HG02870 (cell line): ENCODE measurements around the gene MED27.

Experiments used
- ATAC-seq: cut with Tn5 transposase; IDR thresholded peaks from one replicate; pipeline ENCODE4 v1.9.1; 2021; ENCODE audit warnings: mild to moderate bottlenecking, moderate library complexity; ENCODE audit not compliant: unreplicated experiment

Gene MED27

DNA sequence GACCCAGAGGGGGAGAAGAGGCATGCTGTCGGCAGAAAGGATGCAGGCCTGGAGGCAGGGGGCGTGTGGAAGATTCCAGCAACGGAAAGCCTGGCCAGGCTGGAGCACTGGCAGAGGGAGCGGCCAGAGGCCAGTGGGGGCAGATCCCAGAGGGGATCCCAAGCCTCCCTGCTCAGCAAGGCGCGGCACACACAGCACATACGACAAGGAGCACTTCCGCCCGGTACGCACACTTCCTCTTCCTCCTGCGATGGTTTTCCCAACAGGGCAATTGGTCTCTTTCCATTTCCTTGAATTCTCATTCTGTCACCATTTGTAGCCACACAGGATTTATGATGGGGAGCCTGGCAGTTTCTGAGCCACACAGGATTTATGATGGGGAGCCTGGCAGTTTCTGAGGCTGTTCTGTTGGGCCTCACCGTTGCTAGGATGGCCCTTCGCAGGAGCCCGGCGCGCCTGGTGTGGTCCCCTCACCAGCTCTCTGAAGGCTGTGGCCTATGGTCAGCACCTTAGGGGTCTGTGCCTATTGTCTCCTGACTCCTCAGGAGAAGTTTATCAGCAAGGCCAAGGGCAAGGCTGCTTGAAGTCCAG, 216.3 kb downstream of the MED27 start:
- no peak for ATAC-seq

DNA sequence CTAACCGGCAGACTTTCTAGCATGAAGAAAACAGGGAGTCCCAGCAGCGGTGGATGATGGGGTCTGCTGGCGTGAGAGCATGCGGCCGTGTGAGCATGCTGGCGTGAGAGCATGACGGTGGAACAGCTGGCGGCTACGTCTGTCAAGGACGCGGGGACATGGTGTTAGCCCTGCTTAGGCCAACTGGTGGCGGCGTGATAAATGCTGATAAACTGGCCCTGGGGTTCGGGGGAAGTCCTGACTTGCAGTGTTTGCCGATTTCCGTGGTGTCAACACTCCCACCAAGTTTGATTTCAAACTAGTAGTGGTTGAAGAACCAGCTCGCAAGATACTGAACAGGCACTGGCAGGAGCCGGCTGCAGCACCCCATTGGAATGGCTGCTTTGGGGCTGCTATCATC, 217.4 kb downstream of the MED27 start:
- ATAC-seq: no peak

DNA sequence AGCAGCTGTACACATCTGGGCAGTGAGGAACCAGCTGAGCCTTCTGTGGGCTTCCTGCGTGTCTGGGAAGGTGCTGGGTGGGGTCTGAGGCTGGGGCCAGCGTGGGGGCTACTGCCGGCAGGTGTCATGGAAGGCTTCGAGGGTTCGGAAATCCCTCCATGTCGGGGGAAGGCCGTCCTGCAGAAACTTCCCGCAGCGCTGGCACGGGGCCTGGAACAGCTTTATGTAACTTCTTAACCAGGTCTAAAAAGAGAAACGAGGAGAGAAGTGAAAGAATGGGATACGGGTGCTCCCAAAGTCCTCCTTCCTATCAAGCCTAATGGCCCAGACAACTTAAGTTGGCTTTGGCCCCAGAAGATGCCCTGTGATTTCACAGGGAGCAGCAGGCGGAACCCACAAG, 219.2 kb downstream of the MED27 start:
- ATAC-seq: no peak

DNA sequence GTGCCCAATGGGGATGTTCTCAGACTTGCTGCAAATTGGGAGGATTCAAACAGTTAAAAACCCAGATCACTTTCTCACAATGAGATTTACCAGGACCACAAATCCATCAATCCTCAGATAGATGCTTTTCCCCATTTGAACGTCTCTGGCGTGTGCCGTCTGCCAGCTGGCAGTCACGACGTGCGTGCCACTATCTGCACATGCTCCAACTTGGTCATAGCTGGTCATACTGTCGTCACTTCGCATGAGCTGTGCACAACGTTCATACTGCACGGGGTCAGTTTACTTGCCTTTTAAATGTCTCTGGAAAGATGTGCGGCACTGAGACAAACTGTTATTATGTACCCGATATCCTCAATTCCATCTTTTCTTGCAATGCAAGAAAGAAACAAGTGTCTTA, 221.5 kb downstream of the MED27 start:
- ATAC-seq: no peak

DNA sequence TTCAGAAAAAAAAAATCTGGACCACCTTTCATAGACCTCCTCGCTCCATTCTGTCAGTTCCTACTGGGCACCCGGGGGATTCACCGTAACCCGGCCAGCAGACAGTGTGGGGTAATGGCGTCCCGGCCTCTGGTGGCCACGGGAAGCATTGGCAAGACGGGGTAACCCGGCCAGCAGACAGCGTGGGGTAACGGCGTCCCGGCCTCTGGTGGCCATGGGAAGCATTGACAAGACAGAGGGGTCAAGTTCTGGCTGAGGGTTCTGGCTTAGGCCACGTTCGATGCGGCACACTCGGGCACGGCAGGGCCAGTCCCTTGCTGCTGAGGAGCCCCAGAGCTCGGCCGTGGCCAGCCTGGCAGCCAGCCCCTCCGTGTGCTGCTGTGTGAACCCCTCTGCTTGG, 223.6 kb downstream of the MED27 start:
- no peak for ATAC-seq

DNA sequence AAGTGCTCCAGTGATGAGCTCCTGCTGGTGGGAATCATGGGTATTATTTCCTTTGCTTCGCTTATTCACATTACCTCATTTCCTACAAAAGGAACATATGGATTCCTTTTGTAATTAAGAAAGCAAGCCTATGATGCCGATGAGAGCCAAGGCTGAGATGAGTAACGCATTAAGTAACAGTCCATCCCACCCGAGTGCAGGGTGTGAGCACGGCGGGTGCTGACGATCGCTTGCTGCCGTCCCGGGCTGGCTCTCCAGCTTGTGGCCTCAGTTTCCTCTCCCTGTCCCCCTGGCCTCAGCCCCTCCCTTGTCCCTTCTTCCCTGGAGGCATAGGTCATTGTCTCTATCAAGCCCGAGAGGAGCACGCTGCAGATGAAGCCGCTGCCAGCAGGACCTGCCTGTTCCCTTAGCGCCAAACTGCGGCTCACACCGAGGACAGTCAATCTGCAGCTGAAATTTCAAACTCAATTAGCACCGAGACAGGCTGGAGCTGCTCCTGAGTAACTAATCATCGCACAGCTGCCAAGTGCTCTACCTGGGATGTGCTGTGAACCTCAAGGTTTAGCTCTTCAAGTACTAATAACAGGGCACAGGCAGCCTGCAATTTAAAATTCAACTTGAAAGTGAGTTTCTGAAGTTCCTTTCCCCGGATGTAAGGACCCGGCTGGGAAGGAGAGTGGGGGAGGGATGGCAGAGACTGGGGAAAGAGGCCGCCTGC, 224.6 kb downstream of the MED27 start:
- ATAC-seq: no peak

DNA sequence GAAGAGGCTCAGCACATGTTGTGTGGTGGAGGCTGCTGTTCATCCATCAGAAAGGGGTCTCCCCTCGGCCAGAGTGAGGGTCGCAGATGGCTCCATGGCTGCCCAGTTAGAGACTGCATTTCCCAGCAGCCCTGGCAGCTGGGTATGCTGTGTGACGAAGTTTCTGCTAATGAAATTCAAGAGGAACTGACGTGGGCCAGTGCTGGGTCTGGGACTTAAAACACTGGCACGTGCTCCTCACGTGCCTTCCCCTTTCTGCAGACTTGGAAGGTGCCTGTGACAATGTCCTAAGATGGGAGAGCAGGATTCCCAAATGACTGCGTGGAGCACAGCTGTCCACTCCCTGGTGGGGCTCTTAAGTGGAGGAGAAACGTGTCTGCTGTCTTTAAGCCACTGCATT, 225.3 kb downstream of the MED27 start:
- ATAC-seq: no peak

DNA sequence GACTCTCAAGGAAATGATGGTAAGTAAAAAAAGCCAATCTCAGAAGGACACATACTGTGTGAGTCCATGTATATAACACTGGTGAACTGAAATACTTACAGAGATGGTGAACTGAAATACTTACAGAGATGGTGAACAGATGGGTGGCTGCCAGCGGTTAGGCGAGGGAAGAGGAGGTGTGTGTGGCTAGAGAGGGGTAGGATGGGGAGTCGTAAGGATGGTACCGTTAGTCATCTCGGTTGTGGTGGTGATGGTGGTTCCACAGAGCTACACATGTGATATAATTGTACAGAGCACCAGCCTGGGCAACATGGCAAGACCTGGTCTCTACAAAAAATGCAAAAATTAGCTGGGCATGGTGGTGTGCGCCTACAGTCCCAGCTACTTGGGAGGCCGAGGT, 226.2 kb downstream of the MED27 start:
- no peak for ATAC-seq

DNA sequence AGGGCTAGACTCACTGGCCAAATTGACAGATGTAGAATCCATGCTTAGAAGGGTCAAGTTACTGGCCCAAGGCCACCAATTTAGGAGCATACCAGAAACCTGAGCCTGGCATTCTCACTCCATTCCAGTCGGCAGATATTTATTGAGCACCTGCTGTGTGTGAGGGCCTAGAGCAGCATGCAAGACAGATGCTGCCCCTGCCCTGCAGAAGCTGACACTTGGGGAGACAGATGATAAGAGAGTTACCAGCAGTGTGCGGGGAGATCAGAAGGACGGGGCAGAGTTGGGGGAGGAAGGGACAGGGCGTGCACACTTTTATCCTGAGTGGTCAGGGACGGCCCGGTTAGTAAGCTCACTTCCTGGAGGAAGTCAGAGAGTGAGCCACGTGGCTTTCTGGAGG, 228.3 kb downstream of the MED27 start:
- ATAC-seq: no peak

DNA sequence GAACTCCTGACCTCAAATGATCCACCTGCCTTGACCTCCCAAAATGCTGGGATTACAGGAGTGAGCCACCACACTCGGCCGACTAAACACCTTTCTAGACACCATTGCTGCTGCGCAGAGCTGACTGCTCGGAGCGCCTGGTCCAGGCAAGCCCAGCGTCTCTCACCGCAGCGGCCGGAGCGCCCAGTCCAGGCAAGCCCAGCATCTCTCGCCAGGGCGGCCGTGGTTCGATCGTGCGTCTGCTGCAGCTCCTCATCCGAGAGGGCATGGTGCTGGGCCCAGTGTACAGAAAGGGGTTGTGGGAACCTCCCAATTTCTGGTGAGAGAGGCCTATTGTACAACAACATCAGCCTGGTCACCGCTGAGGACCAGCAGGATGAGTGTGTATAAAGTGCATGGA, 230.3 kb downstream of the MED27 start:
- ATAC-seq: no peak

DNA sequence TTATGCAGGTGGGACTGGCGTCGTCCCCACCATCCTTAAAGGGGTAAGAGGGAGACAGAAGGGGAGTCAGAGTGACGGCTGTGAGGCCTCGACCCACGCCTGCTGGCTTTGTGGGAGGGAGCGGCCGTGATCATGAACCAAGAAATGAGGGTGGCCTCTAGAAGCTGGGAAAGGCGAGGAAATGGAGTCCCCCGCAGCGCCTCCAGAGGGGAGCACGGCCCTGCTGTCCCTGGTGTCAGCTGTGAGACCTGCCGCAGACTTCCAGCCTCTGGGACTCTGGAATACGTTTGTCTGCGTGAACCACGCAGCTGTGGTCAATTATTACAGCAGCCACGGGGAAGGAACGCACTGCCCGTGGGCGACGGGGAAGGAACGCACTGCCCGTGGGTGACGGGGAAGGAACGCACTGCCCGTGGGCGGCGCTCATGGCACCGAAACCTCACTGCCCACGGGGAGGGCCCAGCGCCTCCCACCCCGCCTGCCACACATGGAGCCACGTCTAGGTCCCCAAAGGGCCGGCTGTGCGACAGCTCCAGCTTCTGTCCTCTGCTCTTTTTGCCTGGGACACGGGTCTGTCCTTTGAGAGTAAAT, 231.0 kb downstream of the MED27 start:
- no peak for ATAC-seq

DNA sequence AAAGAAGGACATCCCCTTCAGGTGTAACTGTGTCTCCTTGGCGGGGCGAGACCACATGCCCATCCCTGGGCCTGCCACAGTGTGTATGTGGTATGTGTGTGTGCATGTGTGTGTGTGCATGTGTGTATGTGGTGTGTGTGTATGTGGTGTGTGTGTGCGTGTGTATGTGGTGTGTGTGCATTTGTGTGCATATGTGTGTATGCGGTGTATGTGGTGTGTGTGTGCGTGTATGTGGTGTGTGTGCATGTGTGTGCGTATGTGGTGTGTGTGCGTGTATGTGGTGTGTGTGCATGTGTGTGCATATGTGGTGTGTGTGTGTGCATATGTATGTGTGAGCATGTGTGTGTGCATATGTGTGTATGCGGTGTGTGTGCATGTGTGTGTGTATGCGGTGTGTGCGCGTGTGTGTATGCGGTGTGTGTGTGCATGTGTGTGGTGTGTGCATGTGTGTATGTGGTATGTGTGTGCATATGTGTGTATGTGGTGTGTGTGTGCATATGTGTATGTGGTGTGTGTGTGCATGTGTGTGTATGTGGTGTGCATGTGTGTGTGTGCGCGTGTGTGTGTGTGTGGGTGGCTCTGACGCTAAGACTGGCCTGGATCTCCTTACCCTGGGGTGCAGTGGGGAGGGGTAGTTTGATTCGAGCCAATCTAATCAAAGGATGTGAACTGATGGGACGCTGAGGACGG, 231.9 kb downstream of the MED27 start:
- ATAC-seq: no peak

DNA sequence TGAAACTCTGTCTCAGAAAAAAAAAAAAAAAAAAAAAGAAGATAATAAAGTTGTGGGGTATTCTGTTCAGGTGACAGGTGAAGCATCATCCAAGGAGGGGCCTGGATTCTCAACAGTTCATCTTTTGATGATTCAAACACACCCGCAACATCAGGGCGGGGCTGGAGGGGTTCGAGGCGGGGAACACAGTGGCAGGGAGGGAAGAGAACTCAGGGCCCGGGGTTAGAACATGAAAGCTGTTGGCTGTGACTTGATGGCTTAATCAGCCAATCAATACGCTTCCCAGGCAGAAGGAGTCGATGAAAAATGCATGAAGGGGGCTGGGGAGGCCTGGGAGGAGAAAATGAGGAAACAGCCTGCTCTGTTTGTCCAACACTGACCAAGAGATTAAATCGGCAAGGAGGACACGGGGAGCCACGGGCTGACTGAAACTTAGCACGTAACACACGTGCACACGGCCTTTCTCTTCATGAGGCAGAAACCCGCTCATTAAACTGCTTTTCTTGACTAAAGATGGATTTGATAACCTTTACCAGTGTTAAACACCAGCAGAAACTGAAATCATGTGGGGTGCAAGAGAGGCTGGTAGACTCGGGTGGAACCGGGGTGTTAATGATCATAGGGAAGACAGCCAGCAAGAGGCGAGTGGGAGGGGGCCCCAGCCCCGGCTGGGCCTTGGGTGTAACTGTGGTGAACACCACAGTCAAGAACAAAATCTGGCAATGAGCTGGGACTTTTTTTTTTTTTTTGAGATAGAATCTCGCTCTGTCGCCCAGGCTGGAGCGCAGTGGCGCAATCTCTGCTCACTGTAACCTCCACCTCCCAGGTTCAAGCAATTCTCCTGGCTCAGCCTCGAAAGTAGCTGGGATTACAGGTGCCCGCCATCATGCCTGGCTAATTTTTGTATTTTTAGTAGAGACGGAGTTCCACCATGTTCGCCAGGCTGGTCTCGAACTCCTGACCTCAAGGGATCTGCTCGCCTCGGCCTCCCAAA, 234.1 kb downstream of the MED27 start:
- no peak for ATAC-seq

DNA sequence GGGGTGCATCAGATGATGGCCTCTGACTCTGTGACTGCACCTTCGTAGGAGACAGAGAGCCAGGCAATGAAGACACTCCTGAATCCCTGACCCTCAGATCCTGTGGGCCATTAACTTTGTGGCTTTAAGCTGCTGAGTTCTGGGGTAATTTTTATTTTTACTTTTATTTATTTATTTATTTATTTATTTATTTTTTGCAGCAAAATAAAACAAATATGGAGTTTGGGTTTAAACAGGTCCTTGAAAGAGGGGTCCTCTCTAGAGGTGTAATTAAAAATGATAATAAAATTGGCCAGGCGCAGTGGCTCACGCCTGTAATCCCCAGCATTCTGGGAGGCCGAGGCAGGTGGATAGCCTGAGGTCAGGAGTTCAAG, 234.9 kb downstream of the MED27 start:
- no peak for ATAC-seq

DNA sequence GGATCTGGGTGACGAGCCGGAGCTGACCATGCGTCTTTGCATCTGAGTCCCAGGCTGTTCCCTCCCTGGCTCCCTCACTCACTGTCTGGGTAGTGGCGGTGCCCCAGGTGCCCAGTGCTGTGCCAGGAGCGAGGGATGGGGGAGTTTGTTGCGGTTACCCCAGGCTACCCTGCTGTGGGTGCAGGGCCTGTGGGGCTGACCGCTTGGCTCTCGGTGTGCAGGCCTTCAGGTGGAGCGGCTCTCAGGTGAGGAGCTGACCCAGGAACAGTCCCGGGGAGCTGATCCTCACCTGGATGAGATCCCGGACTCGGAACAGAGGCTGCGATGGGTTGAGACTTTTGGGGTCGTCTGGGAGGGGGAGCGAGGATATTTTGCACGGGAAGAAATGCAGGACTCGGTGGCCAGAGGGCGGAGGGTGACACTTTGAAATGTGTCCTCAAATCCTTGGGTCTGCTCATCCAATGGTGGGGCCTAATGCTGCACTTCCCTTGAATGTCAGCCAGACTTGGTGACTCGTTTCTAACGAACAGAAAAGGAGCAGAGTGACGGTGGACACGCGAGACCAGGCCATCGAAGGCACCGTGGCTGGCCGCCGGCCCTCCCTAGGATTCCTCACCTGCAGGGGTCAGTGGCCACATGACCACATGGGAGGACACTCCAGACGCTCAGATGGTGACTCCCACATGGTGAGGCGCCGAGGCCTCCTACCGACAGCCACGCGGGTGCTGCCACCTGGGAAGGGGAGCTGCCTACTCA, 235.5 kb downstream of the MED27 start:
- no peak for ATAC-seq

DNA sequence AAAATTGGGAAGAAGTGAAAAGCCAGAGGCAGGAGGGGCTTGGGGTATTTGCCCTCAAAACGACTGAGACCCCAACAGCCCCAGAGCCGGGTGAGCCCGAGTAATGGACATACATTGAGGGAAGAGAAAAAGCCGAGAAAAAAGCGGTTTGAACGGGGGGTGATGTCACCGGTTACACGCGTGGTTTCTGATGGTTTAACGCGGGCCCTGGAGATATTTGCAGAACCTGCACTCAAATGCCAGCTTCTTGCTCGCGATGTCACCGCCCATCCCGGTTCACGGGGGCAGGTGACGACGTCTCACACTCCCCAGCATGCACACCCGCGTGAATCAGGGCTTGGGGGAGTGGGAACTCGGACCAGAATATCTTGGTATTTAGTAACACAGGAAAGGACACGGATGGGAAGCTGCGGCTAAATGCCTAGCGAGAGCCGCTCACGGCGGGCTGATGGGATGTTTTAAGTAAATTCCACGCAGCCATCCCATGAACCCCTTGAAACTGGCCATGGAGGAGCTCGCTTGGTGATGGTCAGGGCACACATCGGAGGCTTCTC, 237.8 kb downstream of the MED27 start:
- no peak for ATAC-seq

DNA sequence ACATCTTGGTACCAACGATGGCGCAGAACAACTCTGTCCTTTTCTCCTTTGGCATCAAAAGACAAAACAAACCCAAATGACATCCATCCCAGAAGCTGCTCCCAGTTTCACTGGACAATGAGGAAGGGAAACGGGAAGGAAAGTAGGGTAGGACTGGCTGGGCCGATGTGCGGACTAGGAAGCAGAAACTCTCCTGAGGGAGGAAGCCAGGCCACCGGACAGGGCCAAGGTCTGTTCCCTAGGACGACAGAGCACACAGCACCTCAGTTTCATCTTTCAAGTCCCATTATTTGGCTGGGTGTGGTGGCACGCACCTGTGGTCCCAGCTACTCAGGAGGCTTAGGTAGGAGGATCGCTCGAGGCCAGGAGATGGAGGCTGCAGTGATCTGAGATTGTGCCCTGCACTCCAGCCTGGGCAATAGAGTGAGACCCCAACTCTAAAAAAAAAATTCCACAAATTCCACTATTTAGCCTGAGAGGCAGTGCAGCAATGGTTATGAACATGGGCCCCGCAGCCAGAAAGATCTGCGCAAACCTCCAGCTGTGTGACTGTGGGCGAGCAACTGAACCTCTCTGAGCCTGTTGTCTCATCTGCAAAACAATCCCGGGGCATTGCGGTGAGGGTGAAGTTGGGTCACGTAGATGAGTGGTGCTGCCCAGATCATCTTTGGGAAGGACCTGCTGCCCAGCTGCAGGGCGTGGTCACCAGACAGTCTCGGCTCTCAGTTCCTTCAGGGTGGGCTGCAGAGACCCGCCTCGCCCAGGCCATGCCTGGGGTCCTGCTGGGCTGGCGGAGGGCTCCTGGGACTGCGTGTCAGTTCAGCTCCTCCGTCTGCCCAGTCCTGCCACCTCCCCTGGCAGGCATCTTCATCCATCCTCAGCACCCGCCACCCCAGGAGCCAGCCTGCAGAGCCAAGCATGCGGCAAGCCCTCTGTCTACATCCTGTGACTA, 238.6 kb downstream of the MED27 start:
- no peak for ATAC-seq

DNA sequence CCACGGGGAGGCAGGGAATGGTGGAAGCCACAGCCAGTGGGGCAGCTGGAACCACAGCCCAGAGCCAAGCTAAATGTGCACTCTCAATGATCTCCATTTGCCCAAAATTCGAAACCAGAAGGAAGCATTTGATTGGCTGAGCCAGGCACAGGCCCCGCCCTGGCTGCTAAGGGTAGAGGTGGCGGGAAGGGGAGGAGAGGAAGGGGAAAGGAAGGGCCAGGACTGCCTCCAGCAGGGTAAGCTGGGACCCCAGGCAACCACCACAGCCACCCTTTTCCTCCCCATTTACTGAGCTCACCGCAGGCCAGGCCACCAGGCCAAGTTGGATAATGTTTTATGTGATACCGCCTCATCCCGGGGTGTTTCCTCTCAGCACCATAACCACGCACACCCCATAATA, 239.4 kb downstream of the MED27 start:
- ATAC-seq: no peak
